HepG2 (cell line): Measurements from ENCODE around the gene PSMC3IP. TPM values are rescaled to one million over a fixed set of nuclear protein-coding genes. Genes with fewer than 3 reads are reported as not detected.

Source experiments
- ARHGAP35 ChIP-seq: sonication (generic); formaldehyde crosslinking; IDR thresholded peaks from 2 replicates; pipeline ENCODE4 v1.9.0; 2022; ENCODE audit warnings: mild to moderate bottlenecking, inconsistent platforms, moderate library complexity, missing genetic modification reagents, borderline replicate concordance
- ATF7 ChIP-seq, 2 experiments: fragments of 450-650 bp in 1 of 2; sonication (generic) in 1 of 2; formaldehyde crosslinking in 1 of 2; IDR thresholded peaks; 2 replicates each; pipeline versions ENCODE4 v1.4.0 to v1.6.1; 2016 to 2020; ENCODE audit warnings: antibody characterized with exemption in 1 of 2, mild to moderate bottlenecking in 1 of 2, missing genetic modification reagents in 1 of 2
- BRD4 ChIP-seq: sonication (generic); formaldehyde crosslinking; IDR thresholded peaks from 2 replicates; pipeline ENCODE4 v1.4.0; 2020; ENCODE audit warnings: missing genetic modification reagents
- FOXP4 ChIP-seq: sonication (generic); formaldehyde crosslinking; IDR thresholded peaks from 2 replicates; pipeline ENCODE4 v1.4.0; 2020; ENCODE audit warnings: missing genetic modification reagents
- MAFF ChIP-seq: IDR thresholded peaks from 2 replicates; pipeline ENCODE4 v1.6.1; 2011; ENCODE audit warnings: low read depth, low read length, improper control_type of control experiment
- MYC ChIP-seq: sonication (generic); formaldehyde crosslinking; IDR thresholded peaks from 2 replicates; pipeline ENCODE4 v1.9.0; 2021; ENCODE audit warnings: missing genetic modification reagents, borderline replicate concordance
- PPARG ChIP-seq: conservative IDR thresholded peaks from 2 replicates; pipeline ENCODE4 v1.6.1; 2016; ENCODE audit warnings: missing biosample characterization, missing genetic modification reagents
- SKI ChIP-seq: fragments of 450-650 bp; IDR thresholded peaks from one replicate; pipeline ENCODE4 v1.6.1; 2018; ENCODE audit warnings: mild to moderate bottlenecking; ENCODE audit not compliant: partially characterized antibody
- SMAD1 ChIP-seq: sonication (generic); formaldehyde crosslinking; IDR thresholded peaks from 2 replicates; pipeline ENCODE4 v1.4.0; 2020; ENCODE audit warnings: missing genetic modification reagents, low read depth, mild to moderate bottlenecking, borderline replicate concordance
- STAG1 ChIP-seq: sonication (generic); formaldehyde crosslinking; IDR thresholded peaks from 2 replicates; pipeline ENCODE4 v1.4.0; 2020; ENCODE audit warnings: missing genetic modification reagents
- TARDBP ChIP-seq: sonication (generic); formaldehyde crosslinking; IDR thresholded peaks from 2 replicates; pipeline ENCODE4 v1.8.0; 2022; ENCODE audit warnings: mild to moderate bottlenecking, missing genetic modification reagents
- ZBTB40 ChIP-seq, 2 experiments: fragments of 450-650 bp in 1 of 2; sonication (generic) in 1 of 2; formaldehyde crosslinking in 1 of 2; IDR thresholded peaks; 2 replicates each; pipeline versions ENCODE4 v1.6.1 to v1.8.0; 2016 to 2022; ENCODE audit warnings: antibody characterized with exemption in 1 of 2, mild to moderate bottlenecking in 1 of 2, missing genetic modification reagents in 1 of 2
- ZFX ChIP-seq: sonication (generic); formaldehyde crosslinking; IDR thresholded peaks from 2 replicates; pipeline ENCODE4 v1.4.0; 2020; ENCODE audit warnings: mild to moderate bottlenecking, low read depth, missing genetic modification reagents, moderate library complexity
- ZNF224 ChIP-seq: sonication (generic); formaldehyde crosslinking; IDR thresholded peaks from 2 replicates; pipeline ENCODE4 v1.5.0; 2020; ENCODE audit warnings: mild to moderate bottlenecking, missing genetic modification reagents
- ZNF644 ChIP-seq: IDR thresholded peaks from 2 replicates; pipeline ENCODE4 v1.6.1; 2016; ENCODE audit warnings: low read depth
- ZNF768 ChIP-seq: sonication (generic); formaldehyde crosslinking; IDR thresholded peaks from 2 replicates; pipeline ENCODE4 v1.4.0; 2020; ENCODE audit warnings: missing genetic modification reagents
- ZSCAN29 ChIP-seq: sonication (generic); formaldehyde crosslinking; conservative IDR thresholded peaks from 2 replicates; pipeline ENCODE4 v1.4.0; 2020; ENCODE audit warnings: mild to moderate bottlenecking, missing genetic modification reagents
- polyA plus RNA-seq, 8 experiments: library from polyadenylated mRNA; depleted of rRNA in 3 of 8; stranded (reverse) in 7 of 8; unstranded in 1 of 8; fragments of >200 nt; fragmentation: Illumina TruSeq in 4 of 8; extraction: Trizol in 4 of 8; gene quantifications; 2 replicates each; pipeline versions ENCODE4 v1.2.1 to v1.2.3, GENCODE V29; 2011 to 2016; ENCODE audit warnings: low read depth in 4 of 8, missing spikeins in 1 of 8, mixed read lengths in 1 of 8; ENCODE audit not compliant: insufficient read depth in 1 of 8
- total RNA-seq, 5 experiments: library from RNA; depleted of rRNA; stranded (reverse); fragments of >200 nt; fragmentation: Illumina TruSeq; extraction: Trizol; gene quantifications; 2 replicates each; pipeline ENCODE4 v1.2.3, GENCODE V29; 2016; ENCODE audit warnings: low read depth in 1 of 5
- TF ChIP-seq, protein P1 (sequence below), 2 experiments: fragments of 450-650 bp in 1 of 2; sonication (generic) in 1 of 2; formaldehyde crosslinking; IDR thresholded peaks; 2 replicates each; pipeline versions ENCODE4 v1.5.0 to v1.8.0; 2020 to 2022; ENCODE audit warnings: mild to moderate bottlenecking in 1 of 2, missing genetic modification reagents in 1 of 2

Gene PSMC3IP
- total and polyA plus RNA-seq, 2 of the 13 experiments (the other 11 are each of a cell fraction or from before 2014, with no cell fraction given) = 6.5 to 22.4 TPM

- TF ChIP-seq FOXP4 (CRISPR knock-in tag) (peak; percentile 85), ATF7 (IDR thresholded peaks at IDR 0.05) (no peak), ATF7 (CRISPR knock-in tag; IDR thresholded peaks at IDR 0.05) (no peak), ZBTB40 (IDR thresholded peaks at IDR 0.05) (no peak), ZBTB40 (CRISPR knock-in tag; IDR thresholded peaks at IDR 0.05) (0 out of 2 replicates have a peak, but pooled peaks have one; percentile 34), ZNF644 (CRISPR knock-in tag) (0 out of 2 replicates have a peak, but pooled peaks have one; percentile 12), ARHGAP35 (CRISPR knock-in tag) (no peak), TARDBP (CRISPR knock-in tag) (no peak), STAG1 (CRISPR knock-in tag) (no peak), PPARG (CRISPR knock-in tag) (0 out of 2 replicates have a peak, but pooled peaks have one; percentile 13), MYC (CRISPR knock-in tag) (no peak), SKI (no peak), ZNF224 (CRISPR knock-in tag) (no peak), ZFX (CRISPR knock-in tag) (peak; percentile 41), ZSCAN29 (no peak), MAFF (no peak), ZNF768 (CRISPR knock-in tag) (peak; percentile 28; the same call in 1 of the 2 replicates), SMAD1 (CRISPR knock-in tag) (no peak), BRD4 (CRISPR knock-in tag) (no peak)
- TF ChIP-seq, protein P1, sequence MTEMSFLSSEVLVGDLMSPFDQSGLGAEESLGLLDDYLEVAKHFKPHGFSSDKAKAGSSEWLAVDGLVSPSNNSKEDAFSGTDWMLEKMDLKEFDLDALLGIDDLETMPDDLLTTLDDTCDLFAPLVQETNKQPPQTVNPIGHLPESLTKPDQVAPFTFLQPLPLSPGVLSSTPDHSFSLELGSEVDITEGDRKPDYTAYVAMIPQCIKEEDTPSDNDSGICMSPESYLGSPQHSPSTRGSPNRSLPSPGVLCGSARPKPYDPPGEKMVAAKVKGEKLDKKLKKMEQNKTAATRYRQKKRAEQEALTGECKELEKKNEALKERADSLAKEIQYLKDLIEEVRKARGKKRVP (CRISPR knock-in tag; IDR thresholded peaks at IDR 0.05) = 0 out of 4 replicates have a peak, but pooled peaks of 1 of the 2 experiments have one; percentile 30
These were observed 49.6 kb downstream of the PSMC3IP start (continued) for GRCh38 chr17:42527932-42528331.
